HFFc6 (cell line): ENCODE data around the gene VMAC. TPM values are rescaled to one million over a fixed set of nuclear protein-coding genes. Genes with fewer than 3 reads are reported as not detected.

Experiments
- DNase-seq: peaks from one replicate; pipeline ENCODE4 v3.0.0-alpha.2; 2018
- H3K27ac Mint-ChIP-seq: 2 replicates; pipeline ENCODE4 v1.8.0; 2020; ENCODE audit warnings: mild to moderate bottlenecking, mixed read lengths
- H3K27me3 Mint-ChIP-seq: 2 replicates; pipeline ENCODE4 v1.8.0; 2021; ENCODE audit warnings: mild to moderate bottlenecking, moderate library complexity, mixed read lengths; ENCODE audit not compliant: insufficient read depth
- H3K36me3 Mint-ChIP-seq: 2 replicates; pipeline ENCODE4 v1.8.0; 2021; ENCODE audit warnings: low read depth, mixed read lengths
- H3K4me1 Mint-ChIP-seq: 2 replicates; pipeline ENCODE4 v1.8.0; 2020; ENCODE audit warnings: low read depth, mixed read lengths
- H3K4me3 Mint-ChIP-seq: 2 replicates; pipeline ENCODE4 v1.8.0; 2020; ENCODE audit warnings: mild to moderate bottlenecking, moderate library complexity, mixed read lengths
- H3K9me3 Mint-ChIP-seq: 2 replicates; pipeline ENCODE4 v1.8.0; 2020; ENCODE audit warnings: mild to moderate bottlenecking, mixed read lengths
- CTCF ChIP-seq: fragments of 200-600 bp; sonication (generic); IDR thresholded peaks from 2 replicates; pipeline ENCODE4 v1.5.0; 2021; ENCODE audit warnings: antibody characterized with exemption, mild to moderate bottlenecking
- total RNA-seq, 6 experiments: library from RNA; stranded (reverse); fragmentation: NEBNext Ultra II Directional; extraction: Animal tissue kit (Norgen Biotek cat#: 25700); gene quantifications; 2 replicates in 1 of 6; 3 replicates in 5 of 6; pipeline ENCODE4 v1.2.3, GENCODE V29; 2021

VMAC gene
- total RNA-seq, 6 experiments from 2014 or later = 1.8 to 2.4 (median 1.9) TPM

DNA sequence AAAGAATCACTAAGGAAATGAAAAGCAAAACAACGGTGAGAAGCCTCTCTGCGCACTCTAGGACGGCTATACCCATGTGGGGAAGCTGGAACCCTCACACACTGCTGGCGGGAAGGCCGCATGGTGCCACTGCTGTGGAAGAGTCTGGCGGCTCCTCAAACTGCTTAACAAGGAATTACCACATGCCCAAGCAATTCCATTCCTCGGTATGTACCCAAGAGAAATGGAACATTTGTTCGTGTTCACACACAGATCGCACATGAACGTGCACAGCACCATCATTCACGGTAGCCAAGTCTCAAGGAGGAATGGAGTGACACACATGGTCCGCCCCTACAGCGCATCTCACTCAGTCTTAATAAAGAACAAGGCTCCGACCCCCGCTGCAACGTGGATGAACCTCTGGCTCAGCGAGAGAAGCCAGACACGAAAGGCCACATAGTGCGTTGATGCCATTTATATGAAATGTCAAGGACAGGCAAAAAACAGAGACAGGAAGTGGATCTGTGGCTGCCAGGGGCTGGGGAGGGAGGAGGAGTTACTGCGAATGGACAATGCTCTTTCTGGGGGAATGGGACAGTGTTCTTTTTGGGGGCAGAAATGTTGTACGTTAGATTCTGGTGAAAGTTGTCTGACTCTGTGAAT is 17.0 kb downstream of the VMAC start:
- no peak for DNase-seq
- no peak overlapping the region for H3K27ac Mint-ChIP-seq
- H3K4me1 Mint-ChIP-seq = 0 out of 2 replicates have a peak, but pooled peaks cover under 1% of the 10 kb centered on the region
- peaks cover 3% of the 10 kb centered on the region; the same call in 1 of the 2 replicates for H3K27me3 Mint-ChIP-seq
- H3K4me3 Mint-ChIP-seq = no peak overlapping the region
- no peaks in the 10 kb centered on the region for H3K9me3 Mint-ChIP-seq
- no peak for TF ChIP-seq CTCF
- peaks cover 16% of the 10 kb centered on the region for H3K36me3 Mint-ChIP-seq

DNA sequence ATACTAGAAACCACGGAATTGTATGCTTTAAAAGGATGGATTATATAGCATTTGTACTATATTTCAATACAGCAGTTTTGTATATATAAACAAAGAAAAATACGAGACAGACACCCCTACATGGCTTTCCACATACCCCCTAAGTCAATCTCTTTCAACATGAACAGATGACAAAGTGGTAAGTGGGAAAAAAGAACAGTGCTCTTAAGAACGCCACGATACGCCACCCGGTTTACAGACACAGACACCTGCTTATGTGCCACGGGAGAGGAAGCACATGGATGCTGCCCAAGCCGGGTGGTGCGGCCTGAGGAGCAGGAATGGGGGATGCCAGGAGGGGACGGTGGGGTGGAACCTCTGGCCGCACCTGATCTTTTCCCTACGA is 17.5 kb downstream of the VMAC start:
- Mint-ChIP-seq H3K36me3 (peaks cover 16% of the 10 kb centered on the region), H3K27me3 (peaks cover 3% of the 10 kb centered on the region; the same call in 1 of the 2 replicates)
- DNase-seq = no peak

DNA sequence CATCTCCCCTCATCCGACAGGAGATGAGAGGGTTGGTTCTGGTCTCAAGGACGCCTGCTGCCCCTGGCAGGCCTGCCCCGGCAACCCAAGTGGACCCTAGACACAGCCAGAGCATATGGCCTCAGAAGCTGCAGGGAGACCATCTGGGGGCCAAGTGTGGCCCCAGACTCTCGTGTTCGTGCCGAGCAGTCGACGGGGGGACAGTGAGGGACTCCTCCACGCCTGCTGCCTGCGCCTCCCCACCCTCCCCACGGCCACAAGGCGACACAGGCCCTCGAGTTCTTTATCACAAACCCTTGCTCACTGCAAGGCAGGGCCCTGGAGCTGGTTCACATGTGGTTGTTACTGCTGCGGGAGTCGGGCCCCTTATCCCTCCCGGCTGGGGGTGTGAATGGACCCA is 18.7 kb downstream of the VMAC start:
- TF ChIP-seq CTCF = no peak
- Mint-ChIP-seq H3K27me3 (peaks cover 3% of the 10 kb centered on the region; the same call in 1 of the 2 replicates), H3K36me3 (peaks cover 21% of the 10 kb centered on the region)

More for the DNA sequence above, 17.5 kb downstream of the VMAC start:
- no peak for TF ChIP-seq CTCF
- Mint-ChIP-seq H3K4me1 (peaks cover 5% of the 10 kb centered on the region; the same call in 1 of the 2 replicates), H3K27ac (no peak overlapping the region), H3K9me3 (no peaks in the 10 kb centered on the region), H3K4me3 (no peak overlapping the region)

DNA sequence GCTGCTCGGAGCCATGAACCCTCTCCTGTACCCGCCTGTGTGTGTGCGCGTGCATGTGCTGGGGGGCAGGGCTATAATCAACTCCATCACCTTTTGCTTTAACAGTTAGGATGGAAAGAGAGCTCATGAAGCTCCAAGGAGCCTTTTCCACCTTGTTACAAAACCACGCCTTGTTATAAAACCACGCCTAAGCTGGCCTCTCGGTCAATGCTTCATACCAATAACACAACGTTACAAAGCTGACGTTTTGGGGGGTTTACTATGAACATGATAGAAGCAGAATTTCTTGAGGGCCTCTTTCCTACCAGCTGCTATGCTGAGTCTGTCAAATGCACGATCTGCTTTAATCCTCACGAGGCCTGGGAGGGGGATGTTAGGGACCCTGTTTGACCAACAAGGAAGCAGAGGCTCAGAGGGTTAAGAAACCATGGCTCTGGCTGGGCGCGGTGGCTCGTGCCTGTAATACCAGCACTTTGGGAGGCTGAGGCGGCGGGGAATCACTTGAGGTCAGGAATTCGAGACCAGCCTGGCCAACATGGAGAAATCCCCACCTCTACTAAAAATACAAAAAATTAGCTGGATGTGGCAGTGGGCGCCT is 21.3 kb downstream of the VMAC start:
- Mint-ChIP-seq H3K4me3 (no peak overlapping the region), H3K36me3 (peaks cover 28% of the 10 kb centered on the region), H3K9me3 (no peaks in the 10 kb centered on the region), H3K27ac (no peak overlapping the region), H3K4me1 (peaks cover 5% of the 10 kb centered on the region; the same call in 1 of the 2 replicates), H3K27me3 (peaks cover 3% of the 10 kb centered on the region; the same call in 1 of the 2 replicates)
- DNase-seq = no peak
- TF ChIP-seq CTCF = no peak

More for the DNA sequence above, 18.7 kb downstream of the VMAC start:
- Mint-ChIP-seq H3K27ac (no peak overlapping the region), H3K4me1 (peaks cover 5% of the 10 kb centered on the region; the same call in 1 of the 2 replicates), H3K4me3 (no peak overlapping the region), H3K9me3 (no peaks in the 10 kb centered on the region)
- DNase-seq = no peak

DNA sequence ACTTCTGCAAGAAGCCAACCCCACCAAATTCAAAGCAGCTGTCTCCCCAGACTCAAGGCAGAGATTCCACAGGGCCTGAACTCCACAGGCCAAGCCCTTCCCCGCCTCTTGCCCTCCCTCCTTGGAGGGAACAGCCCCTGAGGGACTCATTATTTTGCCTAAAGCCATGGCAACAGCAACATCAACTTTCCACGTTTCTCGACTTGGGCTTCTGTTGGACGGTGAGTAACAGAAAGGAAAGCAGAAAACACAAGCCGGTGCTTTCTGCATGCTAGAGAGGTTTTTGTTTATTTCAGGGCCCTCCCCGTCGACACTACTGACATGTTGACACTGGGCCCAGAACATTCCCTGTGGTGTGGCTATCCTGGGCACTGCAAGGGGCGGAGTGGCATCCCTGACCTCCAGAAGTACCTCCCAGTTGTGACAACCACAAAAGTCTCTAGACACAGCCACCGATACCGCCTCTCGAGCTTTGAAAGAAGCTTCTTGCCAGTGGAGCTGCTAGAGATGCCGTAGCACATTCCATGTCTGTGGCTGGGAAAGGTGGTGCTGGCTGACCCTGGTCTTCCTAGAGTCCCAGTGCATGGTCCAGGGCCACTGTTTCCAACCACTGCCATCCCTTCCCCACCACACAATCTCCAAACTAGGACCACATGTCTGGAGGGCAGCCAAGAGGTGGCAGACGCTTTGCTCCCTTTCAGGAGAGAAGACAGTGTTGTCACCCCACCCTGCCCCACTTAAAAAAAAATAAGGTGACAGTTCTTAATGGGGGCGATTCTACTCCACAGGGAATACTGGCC is 22.2 kb downstream of the VMAC start:
- H3K27me3 Mint-ChIP-seq = peaks cover 3% of the 10 kb centered on the region; the same call in 1 of the 2 replicates
- DNase-seq = peak; percentile 34
- H3K36me3 Mint-ChIP-seq = peaks cover 24% of the 10 kb centered on the region
- TF ChIP-seq CTCF = no peak
- H3K4me1 Mint-ChIP-seq = peaks cover 5% of the 10 kb centered on the region; the same call in 1 of the 2 replicates
- no peaks in the 10 kb centered on the region for H3K9me3 Mint-ChIP-seq
- H3K27ac Mint-ChIP-seq = peak overlapping the region; percentile 67
- no peak overlapping the region for H3K4me3 Mint-ChIP-seq
